Mesenteric fat pad (tissue), 1 donor: Measurements from ENCODE around the gene SGO2. TPM values are rescaled to one million over a fixed set of nuclear protein-coding genes. Genes with fewer than 3 reads are reported as not detected.
"Not testable (repeated sequence)": the region's sequence is repeated elsewhere in the genome, so short reads cannot be mapped to it uniquely, and the experiment has no call there.

Experiments used
- DNase-seq: peaks from one replicate; pipeline ENCODE4 v3.0.0-alpha.2; 2020; ENCODE audit warnings: low spot score
- total RNA-seq: library from RNA; stranded (reverse); fragmentation: NEBNext Ultra II Directional; extraction: Animal tissue kit (Norgen Biotek cat#: 25700); gene quantifications from one replicate; pipeline ENCODE4 v1.2.1, GENCODE V29; 2021
- donor health status: DM: yes; HTN: yes; CAD: no.

Gene SGO2
- total RNA-seq, 1 donor from 2014 or later: 1.5 TPM

- no peak for DNase-seq
Measured at GRCh38 chr2:200523604-200524003, 2.4 kb upstream of the SGO2 start.

- no peak for DNase-seq
Measured at GRCh38 chr2:200525066-200525465, 941 bp upstream of the SGO2 start.

- DNase-seq: no peak
Measured at GRCh38 chr2:200525551-200525881, 491 bp upstream of the SGO2 start.

- DNase-seq: no peak
Measured at GRCh38 chr2:200528228-200528627, 2.2 kb downstream of the SGO2 start.

GRCh38 chr2:200533754-200534153 is 7.7 kb downstream of the SGO2 start:
- no peak for DNase-seq

- DNase-seq: no peak
Measured at GRCh38 chr2:200534572-200534971, 8.6 kb downstream of the SGO2 start.

- DNase-seq: no peak
Measured at GRCh38 chr2:200538139-200538538, 12.1 kb downstream of the SGO2 start.

GRCh38 chr2:200540793-200541192 is 14.8 kb downstream of the SGO2 start:
- DNase-seq: no peak

GRCh38 chr2:200566596-200566995 is 40.6 kb downstream of the SGO2 start:
- not testable (repeated sequence) for DNase-seq

- no peak for DNase-seq
Measured at GRCh38 chr2:200567932-200568331, 41.9 kb downstream of the SGO2 start.

- DNase-seq: no peak
Measured at GRCh38 chr2:200575957-200576356, 50.0 kb downstream of the SGO2 start.

- DNase-seq: no peak
Measured at GRCh38 chr2:200577027-200577426, 51.0 kb downstream of the SGO2 start.

GRCh38 chr2:200578778-200579177 is 52.8 kb downstream of the SGO2 start:
- DNase-seq: no peak

GRCh38 chr2:200584639-200585038 is 58.6 kb downstream of the SGO2 start:
- DNase-seq: no peak

- no peak for DNase-seq
Measured at GRCh38 chr2:200585340-200585729, 59.3 kb downstream of the SGO2 start.

GRCh38 chr2:200585730-200586643 is 60.0 kb downstream of the SGO2 start, which contains the start of gene AOX1:
Gene AOX1 (plus strand): TSS chr2:200586014. CDS start chr2:200586109, 95 bp downstream.
- no peak for DNase-seq

GRCh38 chr2:200586644-200586975 is 60.6 kb downstream of the SGO2 start:
- no peak for DNase-seq

- DNase-seq: no peak
Measured at GRCh38 chr2:200587007-200587616, 61.1 kb downstream of the SGO2 start.

GRCh38 chr2:200588076-200588678 is 62.2 kb downstream of the SGO2 start:
- no peak for DNase-seq

GRCh38 chr2:200590090-200590489 is 64.1 kb downstream of the SGO2 start:
- no peak for DNase-seq

- no peak for DNase-seq
Measured at GRCh38 chr2:200591308-200591707, 65.3 kb downstream of the SGO2 start.

GRCh38 chr2:200592406-200593075 is 66.5 kb downstream of the SGO2 start:
- DNase-seq: no peak
